Activated naive CD8-positive, alpha-beta T cell treated with anti-CD3 and anti-CD28 coated beads, Interleukin-2, amount 50 U/mL, for 24 hours (primary cell): ENCODE measurements around the gene HERC4.
"Not testable (repeated sequence)": the region's sequence is repeated elsewhere in the genome, so short reads cannot be mapped to it uniquely, and the experiment has no call there.

Experiments used
- ATAC-seq: fragments of 150-1000 bp; cut with Tn5 transposase; one replicate; pipeline ENCODE4 v1.10.0; 2021
- DNase-seq: peaks from one replicate; pipeline ENCODE4 v3.0.0; 2021
- H3K27ac Mint-ChIP-seq: one replicate; pipeline ENCODE4 v1.8.0; 2021; ENCODE audit warnings: mild to moderate bottlenecking, mixed read lengths
- H3K27me3 Mint-ChIP-seq: one replicate; pipeline ENCODE4 v1.8.0; 2021; ENCODE audit warnings: mixed read lengths
- H3K36me3 Mint-ChIP-seq: one replicate; pipeline ENCODE4 v1.8.0; 2021; ENCODE audit warnings: low read depth, mixed read lengths
- H3K4me1 Mint-ChIP-seq: one replicate; pipeline ENCODE4 v1.8.0; 2021; ENCODE audit warnings: mixed read lengths
- H3K4me3 Mint-ChIP-seq: one replicate; pipeline ENCODE4 v1.8.0; 2021; ENCODE audit warnings: mild to moderate bottlenecking, moderate library complexity, mixed read lengths
- H3K9me3 Mint-ChIP-seq: one replicate; pipeline ENCODE4 v1.8.0; 2021; ENCODE audit warnings: mixed read lengths

Gene HERC4

DNA sequence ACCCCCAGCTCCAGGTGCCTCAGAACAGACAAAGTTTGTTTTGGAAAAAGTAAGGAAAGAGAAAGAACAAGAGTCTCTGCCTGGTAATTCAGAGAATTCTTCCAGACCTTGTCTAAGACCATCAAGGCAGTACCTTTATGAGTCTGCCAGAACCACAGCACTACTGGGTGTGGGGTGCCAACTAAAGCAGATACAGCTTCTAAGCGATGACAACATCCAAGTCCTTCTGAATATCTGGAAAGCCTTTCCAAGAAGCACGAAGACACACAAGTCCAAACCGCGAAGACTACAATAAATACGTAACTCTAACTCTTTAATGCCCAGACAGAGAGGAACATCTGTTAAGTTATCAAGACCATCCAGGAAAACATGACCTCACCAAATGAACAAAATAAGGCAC lies 96.3 kb downstream of the HERC4 start:
- Mint-ChIP-seq H3K27ac (peak overlapping the region; percentile 6), H3K27me3 (no peaks in the 10 kb centered on the region), H3K9me3 (no peaks in the 10 kb centered on the region), H3K36me3 (peaks cover 39% of the 10 kb centered on the region), H3K4me1 (no peaks in the 10 kb centered on the region), H3K4me3 (no peak overlapping the region)
- ATAC-seq (peak; percentile 24), DNase-seq (no peak)

DNA sequence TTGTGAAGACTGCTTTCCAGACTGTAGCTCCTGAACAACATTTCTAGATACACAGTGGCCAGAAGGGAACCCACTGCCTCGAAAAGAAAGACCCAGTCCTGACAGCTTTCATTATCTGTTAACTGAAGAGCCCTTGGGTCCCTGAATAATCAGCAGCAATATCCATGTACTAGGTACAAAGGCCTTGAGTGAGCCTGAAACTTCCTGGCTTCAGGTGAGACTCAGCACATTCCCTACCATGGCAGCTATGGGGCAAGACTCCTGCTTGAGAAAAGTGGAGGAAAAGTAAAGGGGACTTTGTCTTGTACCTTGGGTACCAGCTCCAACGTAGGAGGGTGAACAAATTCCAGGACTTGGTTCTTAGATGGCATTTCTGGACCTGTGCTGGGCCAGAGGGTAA lies 97.8 kb downstream of the HERC4 start:
- Mint-ChIP-seq H3K4me3 (no peak overlapping the region), H3K9me3 (no peaks in the 10 kb centered on the region), H3K27ac (no peak overlapping the region), H3K27me3 (no peaks in the 10 kb centered on the region), H3K36me3 (peaks cover 46% of the 10 kb centered on the region), H3K4me1 (no peaks in the 10 kb centered on the region)
- DNase-seq = no peak
- ATAC-seq = no peak

DNA sequence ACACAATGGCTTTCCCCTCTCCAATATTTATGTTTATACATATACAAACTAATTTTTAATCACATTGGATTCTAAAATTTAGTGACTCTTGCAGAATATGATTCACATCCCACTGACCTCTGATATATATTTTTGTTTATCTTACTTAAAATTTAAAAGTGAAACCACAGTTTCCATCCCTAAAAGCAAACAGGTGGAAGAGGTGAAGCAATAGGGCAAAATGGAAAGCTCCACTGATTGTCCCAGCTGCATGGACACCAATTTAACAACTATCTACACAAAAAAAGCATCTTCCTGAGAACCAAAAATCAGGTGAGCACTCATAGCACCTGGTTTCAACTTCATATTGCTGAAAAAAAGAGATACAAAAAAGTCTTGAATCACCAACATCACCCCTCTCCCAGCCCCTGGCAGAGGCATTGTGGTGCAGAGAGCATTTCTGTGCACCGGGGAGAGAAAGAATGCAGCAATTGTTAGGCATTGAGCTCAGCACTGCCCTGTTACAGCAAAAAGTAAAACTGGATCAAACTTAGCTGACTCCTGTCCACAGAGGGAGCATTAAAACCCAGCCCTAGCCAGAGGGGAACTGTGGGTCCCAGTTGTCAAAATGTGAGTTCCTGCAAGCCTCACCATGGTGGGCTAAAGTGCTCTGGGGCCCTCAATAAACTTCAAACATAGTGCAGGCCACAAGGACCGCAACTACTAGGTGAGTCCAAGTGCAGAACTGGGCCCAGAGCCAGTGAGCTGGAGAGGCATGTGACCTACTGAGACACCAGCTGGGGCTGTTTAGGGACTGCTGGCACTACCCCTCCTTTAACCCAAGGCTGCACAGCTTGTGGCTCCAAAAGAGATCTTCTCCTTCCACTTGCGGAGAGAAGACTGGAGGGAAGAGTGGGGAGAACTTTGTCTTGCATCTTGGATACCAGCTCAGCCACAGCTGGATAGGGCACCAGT lies 98.5 kb downstream of the HERC4 start:
- DNase-seq = no peak
- no peaks in the 10 kb centered on the region for H3K4me1 Mint-ChIP-seq
- no peak for ATAC-seq
- no peaks in the 10 kb centered on the region for H3K27me3 Mint-ChIP-seq
- H3K9me3 Mint-ChIP-seq = peaks cover 3% of the 10 kb centered on the region
- H3K36me3 Mint-ChIP-seq = peaks cover 47% of the 10 kb centered on the region
- H3K27ac Mint-ChIP-seq = no peak overlapping the region
- H3K4me3 Mint-ChIP-seq = no peak overlapping the region

DNA sequence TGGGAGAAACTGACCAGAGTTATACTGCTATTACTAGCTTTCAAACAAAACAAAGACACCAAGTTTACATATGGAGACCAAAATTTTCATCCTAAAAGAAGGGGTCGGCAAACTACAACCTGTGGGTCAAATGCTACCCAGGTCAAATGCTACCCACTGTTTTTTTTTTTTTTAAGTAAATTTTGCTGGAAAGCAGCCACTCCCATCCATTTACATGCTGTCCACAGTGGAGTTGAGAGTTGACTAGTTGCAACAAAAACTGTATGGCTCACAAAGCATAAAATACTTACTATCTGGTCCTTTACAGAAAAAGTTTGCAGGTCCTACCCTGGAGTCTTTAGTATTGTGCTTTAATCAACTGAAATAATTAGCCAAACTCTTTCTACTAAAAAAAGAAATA lies 99.2 kb downstream of the HERC4 start:
- Mint-ChIP-seq H3K4me3 (no peak overlapping the region), H3K27ac (no peak overlapping the region), H3K4me1 (no peaks in the 10 kb centered on the region), H3K36me3 (peaks cover 53% of the 10 kb centered on the region), H3K9me3 (peaks cover 4% of the 10 kb centered on the region), H3K27me3 (no peaks in the 10 kb centered on the region)
- ATAC-seq (no peak), DNase-seq (no peak)

DNA sequence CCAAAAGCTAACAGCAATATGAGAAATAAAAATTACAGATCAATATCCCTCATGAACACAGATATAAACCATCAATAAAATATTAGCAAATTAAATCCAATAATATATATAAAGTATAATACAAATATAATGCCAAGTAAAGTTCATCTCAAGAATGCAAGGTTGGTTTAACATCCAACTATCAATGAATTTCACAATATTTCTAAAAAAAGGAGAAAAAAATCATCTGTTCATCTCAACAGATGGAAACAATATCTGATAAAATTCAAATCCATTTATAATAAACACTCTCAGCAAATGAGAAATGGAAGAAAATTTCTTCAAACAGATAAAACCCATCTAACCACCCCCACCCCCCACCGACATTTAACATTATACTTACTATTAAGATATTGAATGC lies 103.8 kb downstream of the HERC4 start:
- H3K27ac Mint-ChIP-seq = no peak overlapping the region
- no peaks in the 10 kb centered on the region for H3K4me1 Mint-ChIP-seq
- H3K27me3 Mint-ChIP-seq = no peaks in the 10 kb centered on the region
- H3K9me3 Mint-ChIP-seq = peaks cover 4% of the 10 kb centered on the region
- H3K4me3 Mint-ChIP-seq = no peak overlapping the region
- DNase-seq = no peak
- no peak for ATAC-seq
- peaks cover 53% of the 10 kb centered on the region for H3K36me3 Mint-ChIP-seq

DNA sequence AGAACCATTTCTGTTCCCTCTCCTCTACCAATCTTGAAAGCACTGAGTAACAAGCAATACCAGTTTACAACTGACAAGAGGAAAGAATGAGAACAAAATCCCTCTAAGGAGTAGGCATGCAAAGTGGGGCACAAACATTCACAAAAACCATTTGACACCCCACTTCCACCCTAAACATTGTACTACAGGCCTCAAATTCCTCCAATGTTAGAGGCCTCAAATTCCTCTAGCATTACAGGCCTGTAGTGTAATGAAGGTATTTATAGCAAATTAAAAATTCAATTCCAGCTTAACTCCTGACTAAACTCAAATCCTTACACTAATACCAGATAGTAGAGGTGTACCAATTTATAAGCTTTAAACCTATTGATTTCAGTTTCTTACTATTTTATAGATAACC lies 105.2 kb downstream of the HERC4 start:
- Mint-ChIP-seq H3K27ac (no peak overlapping the region), H3K4me3 (no peak overlapping the region), H3K36me3 (peaks cover 55% of the 10 kb centered on the region), H3K9me3 (peaks cover 4% of the 10 kb centered on the region), H3K4me1 (no peaks in the 10 kb centered on the region), H3K27me3 (no peaks in the 10 kb centered on the region)
- DNase-seq (no peak), ATAC-seq (no peak)

DNA sequence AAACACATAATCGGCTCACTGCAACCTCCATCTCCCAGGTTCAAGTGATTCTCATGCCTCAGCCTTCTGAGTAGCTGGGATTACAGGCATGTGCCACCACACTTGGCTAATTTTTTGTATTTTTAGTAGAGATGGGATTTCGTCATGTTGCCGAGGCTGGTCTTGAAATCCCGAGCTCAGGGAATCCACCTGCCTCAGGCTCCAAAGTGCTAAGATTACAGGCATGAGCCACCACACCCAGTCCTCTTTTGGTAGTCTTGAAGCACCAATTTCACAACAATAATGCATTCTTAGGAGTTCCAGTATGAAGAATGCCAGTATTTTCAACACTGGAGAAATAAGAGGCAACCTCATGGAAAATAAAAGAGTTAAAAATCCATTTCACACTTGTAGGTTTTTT lies 109.0 kb downstream of the HERC4 start:
- not testable (repeated sequence) for H3K27ac Mint-ChIP-seq, DNase-seq, H3K9me3 Mint-ChIP-seq, ATAC-seq, H3K4me1 Mint-ChIP-seq, H3K27me3 Mint-ChIP-seq, H3K4me3 Mint-ChIP-seq
- peaks cover 37% of the 10 kb centered on the region for H3K36me3 Mint-ChIP-seq

DNA sequence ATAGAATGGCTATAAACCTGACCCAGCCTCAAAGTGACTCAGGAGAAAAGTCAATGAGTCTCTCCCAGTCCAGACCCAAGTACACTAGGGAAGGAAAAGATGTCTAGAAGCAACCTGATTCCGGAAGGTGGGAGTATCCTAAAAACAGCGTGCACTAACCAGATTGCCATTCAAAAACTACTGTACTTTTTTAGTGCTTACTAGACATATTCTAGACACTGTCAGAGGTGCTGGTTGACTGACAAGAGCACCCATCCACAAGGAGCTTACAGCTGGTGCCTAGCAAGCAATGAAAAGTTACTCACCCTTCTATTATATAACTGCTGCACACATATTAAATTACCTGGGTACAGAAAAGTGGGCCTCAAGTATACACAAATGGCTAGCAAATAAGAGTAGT lies 109.6 kb downstream of the HERC4 start:
- Mint-ChIP-seq H3K27me3 (no peaks in the 10 kb centered on the region), H3K4me3 (no peak overlapping the region), H3K4me1 (no peaks in the 10 kb centered on the region), H3K9me3 (no peaks in the 10 kb centered on the region), H3K36me3 (peaks cover 32% of the 10 kb centered on the region), H3K27ac (no peak overlapping the region)
- no peak for ATAC-seq
- no peak for DNase-seq

DNA sequence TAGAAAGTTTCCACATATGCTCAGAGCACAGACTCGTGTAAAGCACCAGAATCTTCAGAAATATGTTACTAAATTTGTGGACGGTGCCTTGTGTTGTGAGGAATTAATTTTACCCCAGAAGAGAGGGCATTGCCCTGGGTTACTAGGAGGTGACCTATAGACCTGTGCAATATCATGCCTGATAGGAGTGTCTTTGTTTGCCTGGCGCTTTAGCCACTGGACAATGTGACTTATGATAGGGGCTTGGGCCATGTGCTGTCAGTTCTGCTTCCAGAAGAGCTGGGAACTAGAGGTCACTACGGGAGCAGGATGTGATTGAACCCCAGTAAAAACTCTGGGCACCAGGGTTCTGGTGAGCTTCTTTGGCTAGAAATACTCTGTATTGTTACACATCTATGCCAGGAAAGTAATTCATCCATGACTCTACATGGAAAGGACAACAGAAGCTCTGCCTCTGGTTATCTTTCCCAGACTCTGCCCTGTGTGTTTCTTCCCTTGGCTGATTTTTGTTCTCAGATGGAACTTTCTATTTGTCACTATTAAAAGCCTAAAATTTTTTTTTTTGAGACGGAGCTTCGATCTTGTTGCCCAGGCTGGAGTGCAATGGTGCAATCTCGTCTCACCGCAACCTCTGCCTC lies 115.1 kb downstream of the HERC4 start:
- no peak overlapping the region for H3K4me3 Mint-ChIP-seq
- no peaks in the 10 kb centered on the region for H3K9me3 Mint-ChIP-seq
- H3K27ac Mint-ChIP-seq = no peak overlapping the region
- no peaks in the 10 kb centered on the region for H3K27me3 Mint-ChIP-seq
- DNase-seq (no peak), ATAC-seq (no peak)
- peaks cover 16% of the 10 kb centered on the region for H3K36me3 Mint-ChIP-seq
- no peaks in the 10 kb centered on the region for H3K4me1 Mint-ChIP-seq

DNA sequence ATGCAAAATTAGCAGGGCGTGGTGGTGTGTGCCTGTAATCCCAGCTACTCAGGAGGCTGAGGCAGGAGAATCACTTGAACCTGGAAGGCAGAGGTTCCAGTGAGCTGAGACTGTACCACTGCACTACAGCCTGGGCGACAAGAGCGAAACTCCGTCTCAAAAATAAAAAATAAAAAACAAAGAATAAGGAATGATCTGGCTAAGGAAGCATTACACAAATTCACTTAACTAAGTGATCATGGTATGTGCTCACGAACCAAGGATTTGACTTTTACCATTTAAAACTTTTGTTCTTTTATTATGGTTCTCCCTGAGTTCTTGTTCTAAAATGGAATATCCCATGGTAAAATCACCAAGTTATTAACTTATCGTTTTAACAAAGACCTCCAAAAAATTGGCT lies 119.5 kb downstream of the HERC4 start:
- H3K4me3 Mint-ChIP-seq = no peak overlapping the region
- H3K27me3 Mint-ChIP-seq = no peaks in the 10 kb centered on the region
- no peaks in the 10 kb centered on the region for H3K9me3 Mint-ChIP-seq
- DNase-seq = no peak
- H3K4me1 Mint-ChIP-seq = no peaks in the 10 kb centered on the region
- H3K36me3 Mint-ChIP-seq = peaks cover 31% of the 10 kb centered on the region
- H3K27ac Mint-ChIP-seq = no peak overlapping the region
- no peak for ATAC-seq

DNA sequence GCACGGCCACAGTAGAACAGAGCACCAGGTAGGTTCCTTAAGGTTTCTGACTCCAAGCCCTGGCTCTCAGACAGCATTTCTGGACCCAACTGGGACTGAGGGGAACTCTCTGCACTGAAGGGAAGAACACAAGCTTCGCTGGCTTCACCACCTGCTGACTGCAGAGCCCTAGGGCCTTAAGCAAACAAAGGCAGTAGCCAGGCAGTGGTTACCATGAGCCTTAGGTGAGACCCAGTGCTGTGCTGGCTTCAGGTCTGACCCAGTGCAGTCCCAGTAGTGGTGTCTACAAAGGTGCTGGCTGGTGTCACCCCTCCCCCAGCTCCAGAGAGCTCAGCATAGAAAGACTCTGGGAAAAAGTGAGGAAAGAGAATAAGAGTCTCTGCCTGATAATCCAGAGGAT lies 131.2 kb downstream of the HERC4 start:
- no peak overlapping the region for H3K27ac Mint-ChIP-seq
- H3K36me3 Mint-ChIP-seq = peaks cover 42% of the 10 kb centered on the region

DNA sequence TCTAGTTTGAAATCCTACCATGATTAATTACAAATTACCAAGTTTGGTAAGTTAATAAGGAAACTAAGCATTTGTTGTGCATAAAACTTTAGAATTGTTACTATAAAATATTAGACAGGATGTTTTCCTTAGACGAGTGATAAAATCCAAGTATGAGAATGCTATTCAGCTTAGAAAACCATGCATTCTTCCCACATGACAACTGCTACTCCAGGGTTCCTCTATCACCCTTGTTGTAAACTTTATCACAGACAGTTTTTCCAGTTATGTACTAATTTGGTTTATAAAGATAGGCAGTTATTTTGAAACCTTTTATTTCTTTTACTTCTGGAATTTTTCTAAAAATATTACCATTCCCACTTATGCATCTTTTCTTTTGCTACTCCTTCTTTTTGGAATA lies 138.7 kb downstream of the HERC4 start:
- Mint-ChIP-seq H3K9me3 (no peaks in the 10 kb centered on the region), H3K27ac (no peak overlapping the region), H3K36me3 (peaks cover 17% of the 10 kb centered on the region), H3K4me1 (no peaks in the 10 kb centered on the region), H3K27me3 (no peaks in the 10 kb centered on the region), H3K4me3 (no peak overlapping the region)
- no peak for DNase-seq
- ATAC-seq = no peak

More for the DNA sequence above, 131.2 kb downstream of the HERC4 start:
- ATAC-seq (no peak), DNase-seq (no peak)
- Mint-ChIP-seq H3K27me3 (no peaks in the 10 kb centered on the region), H3K9me3 (peaks cover 7% of the 10 kb centered on the region), H3K4me3 (no peak overlapping the region), H3K4me1 (no peaks in the 10 kb centered on the region)

DNA sequence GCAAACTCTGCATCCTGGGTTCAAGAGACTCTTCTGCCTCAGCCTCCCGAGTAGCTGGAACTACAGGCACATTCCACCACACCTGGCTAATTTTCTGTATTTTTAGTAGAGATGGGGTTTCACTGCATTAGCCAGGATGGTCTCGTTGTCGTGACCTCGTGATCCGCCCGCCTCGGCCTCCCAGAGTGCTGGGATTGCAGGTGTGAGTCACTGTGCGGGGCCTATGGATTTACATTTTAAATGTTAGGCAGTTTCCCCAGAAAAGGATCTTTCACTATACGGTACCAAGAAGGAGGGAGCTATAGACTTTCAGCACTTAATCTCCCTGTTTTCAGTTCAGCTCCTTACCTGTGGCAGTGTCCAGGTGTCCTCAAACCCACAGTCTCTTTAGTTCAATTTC lies 139.9 kb downstream of the HERC4 start:
- Mint-ChIP-seq H3K27ac (no peak overlapping the region), H3K9me3 (no peaks in the 10 kb centered on the region), H3K4me3 (no peak overlapping the region), H3K27me3 (no peaks in the 10 kb centered on the region), H3K36me3 (peaks cover 19% of the 10 kb centered on the region), H3K4me1 (no peaks in the 10 kb centered on the region)
- ATAC-seq (no peak), DNase-seq (no peak)

DNA sequence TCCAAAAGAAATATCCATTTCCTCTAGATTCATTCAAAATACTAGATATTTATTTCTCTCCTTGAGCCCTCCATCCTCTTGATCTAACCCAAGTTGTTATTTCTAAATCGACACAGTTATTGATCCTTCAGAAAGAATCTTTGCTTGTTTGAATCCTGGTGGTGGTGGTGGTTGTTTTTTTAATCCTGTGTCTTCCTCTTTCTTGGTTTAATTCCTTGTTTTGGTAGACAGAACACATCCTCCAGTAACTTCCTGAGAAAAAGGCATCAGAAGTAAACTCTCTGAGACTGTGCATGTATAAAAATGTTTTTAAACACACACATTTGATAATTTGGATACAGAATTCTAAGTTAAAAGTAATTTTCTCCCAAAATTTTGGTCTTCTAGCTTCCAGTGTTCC lies 140.7 kb downstream of the HERC4 start:
- ATAC-seq (no peak), DNase-seq (no peak)
- Mint-ChIP-seq H3K9me3 (no peaks in the 10 kb centered on the region), H3K36me3 (peaks cover 21% of the 10 kb centered on the region), H3K27me3 (no peaks in the 10 kb centered on the region), H3K4me3 (no peak overlapping the region), H3K27ac (no peak overlapping the region), H3K4me1 (no peaks in the 10 kb centered on the region)

DNA sequence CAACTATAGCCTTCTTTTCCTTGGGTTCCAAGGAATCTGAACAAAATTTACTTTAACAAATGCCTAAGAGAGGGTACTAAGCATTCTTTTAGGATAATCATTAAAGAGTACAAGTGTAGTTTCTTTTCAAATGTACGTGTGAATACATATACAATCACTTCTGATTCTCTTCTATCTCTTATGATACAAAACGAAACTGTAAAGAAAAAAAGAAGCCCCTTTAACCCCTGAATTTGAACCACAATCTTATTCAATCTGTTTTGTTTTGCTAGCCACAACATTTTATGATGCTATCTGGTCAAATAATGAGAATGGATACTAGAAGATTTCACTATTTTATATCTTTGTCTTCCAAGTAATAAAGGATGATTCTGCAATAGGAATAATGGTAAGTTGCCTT lies 141.9 kb downstream of the HERC4 start:
- Mint-ChIP-seq H3K4me1 (no peaks in the 10 kb centered on the region), H3K27me3 (no peaks in the 10 kb centered on the region), H3K27ac (no peak overlapping the region), H3K9me3 (no peaks in the 10 kb centered on the region), H3K36me3 (peaks cover 23% of the 10 kb centered on the region), H3K4me3 (no peak overlapping the region)
- ATAC-seq = no peak
- no peak for DNase-seq
